ENCODE measurements around the gene ZNF441.
A peak's percentile ranks its signal among the peaks of the same experiment; 100 is the strongest.

Gene ZNF441

DNA sequence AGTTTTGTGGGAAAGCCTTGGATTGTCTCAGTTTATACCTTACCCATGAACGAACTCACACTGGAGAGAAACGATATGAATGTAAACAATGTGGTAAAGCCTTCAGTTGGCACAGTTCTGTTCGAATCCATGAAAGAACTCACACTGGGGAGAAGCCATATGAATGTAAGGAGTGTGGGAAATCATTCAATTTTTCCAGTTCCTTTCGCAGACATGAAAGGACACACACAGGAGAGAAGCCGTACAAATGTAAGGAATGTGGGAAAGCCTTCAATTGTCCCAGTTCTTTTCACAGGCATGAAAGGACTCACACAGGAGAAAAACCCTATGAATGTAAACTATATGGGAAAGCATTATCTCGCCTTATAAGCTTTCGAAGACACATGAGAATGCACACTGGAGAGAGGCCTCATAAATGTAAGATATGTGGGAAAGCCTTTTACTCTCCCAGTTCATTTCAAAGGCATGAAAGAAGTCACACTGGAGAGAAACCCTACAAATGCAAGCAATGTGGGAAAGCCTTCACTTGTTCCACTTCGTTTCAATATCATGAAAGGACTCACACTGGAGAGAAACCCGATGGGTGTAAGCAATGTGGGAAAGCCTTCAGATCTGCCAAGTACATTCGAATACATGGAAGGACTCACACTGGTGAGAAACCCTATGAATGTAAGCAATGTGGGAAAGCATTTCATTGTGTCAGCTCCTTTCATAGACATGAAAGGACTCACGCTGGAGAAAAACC lies 39.7 kb downstream of the ZNF441 start:
- Histone ChIP-seq H3K36me3 (ENCODE audit: control insufficient read depth in 2 of 2, insufficient read depth in 1 of 2, low read length in 2 of 2) (no peaks in the 10 kb centered on the region), H3K4me3 (ENCODE audit: low read depth, low read length) (no peak overlapping the region), H3K27ac (ENCODE audit: extremely low read depth, low read depth, low read length) (no peak overlapping the region), H3K4me1 (ENCODE audit: control insufficient read depth, insufficient read depth, low read length) (no peaks in the 10 kb centered on the region), H3K9me3 (ENCODE audit: control insufficient read depth, insufficient read depth, low read depth, low read length) (no peaks in the 10 kb centered on the region)
- ChIA-PET POLR2A (no interaction called here), CTCF (interaction anchor here (1.2 kb wide), 1 partner anchor 34 kb away, joined by 3 read pairs; no protein-coding TSS in a partner anchor)
- TF ChIP-seq SETDB1 (IDR thresholded peaks at IDR 0.05; ENCODE audit: insufficient read length, low read length) (peak; percentile 99), ZNF274 (IDR thresholded peaks at IDR 0.05; ENCODE audit: low read length) (no peak), ZNF274 (tag by site-specific recombination; IDR thresholded peaks at IDR 0.05; ENCODE audit: borderline replicate concordance) (peak; percentile 76; the same call in 1 of the 2 replicates)
- TF ChIP-seq, protein P1, sequence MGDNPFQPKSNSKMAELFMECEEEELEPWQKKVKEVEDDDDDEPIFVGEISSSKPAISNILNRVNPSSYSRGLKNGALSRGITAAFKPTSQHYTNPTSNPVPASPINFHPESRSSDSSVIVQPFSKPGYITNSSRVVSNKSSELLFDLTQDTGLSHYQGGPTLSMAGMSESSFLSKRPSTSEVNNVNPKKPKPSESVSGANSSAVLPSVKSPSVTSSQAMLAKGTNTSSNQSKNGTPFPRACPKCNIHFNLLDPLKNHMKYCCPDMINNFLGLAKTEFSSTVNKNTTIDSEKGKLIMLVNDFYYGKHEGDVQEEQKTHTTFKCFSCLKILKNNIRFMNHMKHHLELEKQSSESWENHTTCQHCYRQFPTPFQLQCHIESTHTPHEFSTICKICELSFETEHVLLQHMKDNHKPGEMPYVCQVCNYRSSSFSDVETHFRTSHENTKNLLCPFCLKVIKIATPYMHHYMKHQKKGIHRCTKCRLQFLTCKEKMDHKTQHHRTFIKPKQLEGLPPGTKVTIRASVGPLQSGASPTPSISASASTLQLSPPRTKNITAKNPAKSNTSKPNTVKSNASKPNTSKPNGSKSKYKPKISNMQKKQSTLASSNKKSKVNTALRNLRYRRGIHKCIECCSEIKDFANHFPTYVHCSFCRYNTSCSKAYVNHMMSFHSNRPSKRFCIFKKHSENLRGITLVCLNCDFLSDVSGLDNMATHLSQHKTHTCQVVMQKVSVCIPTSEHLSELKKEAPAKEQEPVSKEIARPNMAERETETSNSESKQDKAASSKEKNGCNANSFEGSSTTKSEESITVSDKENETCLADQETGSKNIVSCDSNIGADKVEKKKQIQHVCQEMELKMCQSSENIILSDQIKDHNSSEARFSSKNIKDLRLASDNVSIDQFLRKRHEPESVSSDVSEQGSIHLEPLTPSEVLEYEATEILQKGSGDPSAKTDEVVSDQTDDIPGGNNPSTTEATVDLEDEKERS (tag by site-specific recombination; IDR thresholded peaks at IDR 0.05), result no peak

- CTCF ChIA-PET, result interaction anchor here (0.6 to 1.2 kb wide), 3 partner anchors 10 to 331 kb away, joined by 3 to 6 read pairs (median 6); no protein-coding TSS in a partner anchor
- no peaks in the 10 kb centered on the region for H3K9me3 ChIP-seq (ENCODE audit: control insufficient read depth, insufficient read depth, low read depth, low read length)
- peak; percentile 92 for TF ChIP-seq SETDB1 (IDR thresholded peaks at IDR 0.05; ENCODE audit: insufficient read length, low read length)
- TF ChIP-seq, protein P1 (tag by site-specific recombination; IDR thresholded peaks at IDR 0.05), result no peak
Observed at GRCh38 chr19:11807099-11807380, 40.2 kb downstream of the ZNF441 start.

GRCh38 chr19:11813703-11814028 lies 46.9 kb downstream of the ZNF441 start:
- POLR2A ChIA-PET, result interaction anchor here (0.6 to 1.3 kb wide), 7 partner anchors 12 to 628 kb away, joined by 3 to 4 read pairs (median 3); partner anchors contain the start of genes ELOF1, ZNF443, ZNF625 and ZNF69
- no peaks in the 10 kb centered on the region for H3K4me1 ChIP-seq (ENCODE audit: control insufficient read depth, insufficient read depth, low read length)
- H3K27ac ChIP-seq (ENCODE audit: extremely low read depth, low read depth, low read length), result no peak overlapping the region
- TF ChIP-seq ZBTB17 (tag by site-specific recombination; IDR thresholded peaks at IDR 0.05) (peak; percentile 95; the same call in 1 of the 2 replicates), FEZF1 (tag by site-specific recombination; IDR thresholded peaks at IDR 0.05) (no peak), ZNF335 (tag by site-specific recombination; conservative IDR thresholded peaks at IDR 0.05) (peak; percentile 82), ATF2 (tag by site-specific recombination; IDR thresholded peaks at IDR 0.05; ENCODE audit: low read depth) (no peak), TRIM28 (IDR thresholded peaks at IDR 0.05; ENCODE audit: borderline replicate concordance, low read length) (0 out of 2 replicates have a peak, but pooled peaks have one; percentile 73)
- H3K4me3 ChIP-seq (ENCODE audit: low read depth, low read length), result peak overlapping the region; percentile 87
- H3K9me3 ChIP-seq (ENCODE audit: control insufficient read depth, insufficient read depth, low read depth, low read length), result no peaks in the 10 kb centered on the region
- CTCF ChIA-PET, result interaction anchor here (0.6 to 4.2 kb wide), 5 partner anchors 16 to 692 kb away, joined by 3 to 29 read pairs (median 3); partner anchors contain the start of gene ZNF491
- peaks cover 0 to 4% of the 10 kb centered on the region in 2 experiments; a peak in 1 of 3 replicates for H3K36me3 ChIP-seq (ENCODE audit: control insufficient read depth in 2 of 2, insufficient read depth in 1 of 2, low read length in 2 of 2)

More at GRCh38 chr19:11807099-11807380, 40.2 kb downstream of the ZNF441 start:
- no peak overlapping the region for H3K27ac ChIP-seq (ENCODE audit: extremely low read depth, low read depth, low read length)
- H3K4me3 ChIP-seq (ENCODE audit: low read depth, low read length), result no peak overlapping the region
- H3K4me1 ChIP-seq (ENCODE audit: control insufficient read depth, insufficient read depth, low read length), result no peaks in the 10 kb centered on the region
- POLR2A ChIA-PET, result no interaction called here
- H3K36me3 ChIP-seq (ENCODE audit: control insufficient read depth in 2 of 2, insufficient read depth in 1 of 2, low read length in 2 of 2), result no peaks in the 10 kb centered on the region

All from HEK293 (cell line).